ENCODE data around the gene TMEM63A. TPM values are rescaled to one million over a fixed set of nuclear protein-coding genes. Genes with fewer than 3 reads are reported as not detected.
A peak's percentile ranks its signal among the peaks of the same experiment; 100 is the strongest.

The TMEM63A gene
- total RNA-seq, 1 experiment from 2014 or later: 303 TPM

DNA sequence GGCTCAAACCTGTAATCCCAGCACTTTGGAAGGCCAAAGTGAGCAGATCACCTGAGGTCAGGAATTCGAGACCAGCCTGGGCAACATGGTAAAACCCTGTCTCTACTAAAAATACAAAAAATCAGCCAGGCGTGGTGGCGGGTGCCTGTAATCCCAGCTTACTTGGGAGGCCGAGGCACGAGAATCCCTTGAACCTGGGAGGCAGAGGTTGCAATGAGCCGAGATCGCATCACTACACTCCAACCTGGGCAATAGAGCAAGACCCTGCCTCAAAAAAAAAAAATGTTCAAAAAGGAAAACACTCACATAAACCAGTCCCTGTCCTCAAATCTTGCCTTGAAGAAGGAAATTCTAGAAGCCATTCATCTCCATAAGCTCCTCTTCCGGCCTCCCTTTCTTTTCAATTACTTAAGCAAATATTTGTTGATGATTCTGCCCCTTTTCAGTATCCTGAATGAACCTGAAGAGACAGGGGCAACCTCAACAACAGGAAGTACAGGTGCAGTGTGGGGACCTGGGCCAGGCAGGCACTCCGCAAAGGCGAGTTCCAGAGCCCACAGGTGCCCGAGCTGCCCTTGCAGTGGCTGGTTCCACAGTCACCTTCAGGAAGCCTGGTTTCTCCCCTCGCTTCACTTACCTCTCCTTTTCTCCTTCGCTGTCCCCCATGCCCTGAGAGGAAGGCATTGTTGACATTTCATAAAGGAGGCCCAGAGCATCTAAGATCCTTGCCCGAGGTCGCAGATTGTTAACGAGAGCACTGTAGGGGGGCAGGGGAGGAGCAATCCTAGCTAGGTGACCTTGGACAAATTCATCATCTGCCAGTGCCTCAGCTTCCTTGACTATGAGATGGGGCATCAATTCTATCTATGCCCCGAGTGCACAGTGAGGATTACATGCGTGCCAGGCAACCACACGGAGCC is 15.7 kb upstream of the TMEM63A start:
- no peak for TF ChIP-seq CTCF (IDR thresholded peaks at IDR 0.05; ENCODE audit: unreplicated experiment)
- no peak for DNase-seq
- CTCF ChIA-PET: interaction anchor here (0.6 to 1.7 kb wide), 10 partner anchors 9 to 417 kb away, joined by 3 to 15 read pairs (median 6); partner anchors contain the start of genes PYCR2, SRP9 and TMEM63A
- Mint-ChIP-seq H3K27ac (ENCODE audit: unreplicated experiment) (peak overlapping the region; percentile 77), H3K36me3 (ENCODE audit: insufficient read depth, unreplicated experiment) (no peaks in the 10 kb centered on the region), H3K9me3 (ENCODE audit: low read depth, unreplicated experiment) (no peaks in the 10 kb centered on the region), H3K4me3 (ENCODE audit: low read depth, unreplicated experiment) (no peak overlapping the region), H3K27me3 (ENCODE audit: unreplicated experiment) (no peaks in the 10 kb centered on the region), H3K4me1 (ENCODE audit: low read depth, unreplicated experiment) (peaks cover 35% of the 10 kb centered on the region)
- intact Hi-C loops (cut with micrococcal nuclease; ENCODE audit: unreplicated experiment): no loop called here
- no TSS peak for BruUV-seq (replicated peaks)

DNA sequence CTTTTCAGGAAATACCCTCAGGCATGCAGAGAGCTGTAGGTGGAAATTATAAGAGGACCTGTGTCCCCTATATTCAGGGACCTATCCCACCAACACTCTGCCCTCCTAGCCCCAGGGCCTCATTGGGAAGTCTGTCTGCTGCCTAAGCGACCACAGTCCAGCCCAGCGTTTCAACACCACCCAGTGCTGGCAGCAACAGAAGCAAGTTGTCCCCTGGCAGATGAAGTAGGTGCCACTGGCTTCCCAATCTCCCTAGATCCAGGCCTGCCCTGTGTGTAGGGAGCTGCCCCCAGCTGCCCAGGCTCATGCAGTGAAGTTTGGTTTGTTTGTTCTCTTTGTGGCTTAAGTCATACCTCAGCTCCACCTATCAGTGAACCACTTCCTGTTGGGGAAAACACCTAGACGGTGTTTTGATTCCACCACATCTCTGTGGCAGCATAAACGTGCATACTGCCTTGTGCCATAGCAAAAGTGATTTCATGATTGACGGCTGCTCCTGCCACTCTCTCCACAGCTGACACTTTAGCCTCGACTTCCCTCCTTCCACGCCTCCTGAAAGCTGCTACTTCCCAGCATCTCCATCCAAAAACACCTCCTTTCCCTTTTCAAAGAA is 14.9 kb upstream of the TMEM63A start:
- Mint-ChIP-seq H3K4me1 (ENCODE audit: low read depth, unreplicated experiment) (peaks cover 37% of the 10 kb centered on the region), H3K27ac (ENCODE audit: unreplicated experiment) (peak overlapping the region; percentile 77), H3K36me3 (ENCODE audit: insufficient read depth, unreplicated experiment) (no peaks in the 10 kb centered on the region), H3K9me3 (ENCODE audit: low read depth, unreplicated experiment) (no peaks in the 10 kb centered on the region), H3K27me3 (ENCODE audit: unreplicated experiment) (no peaks in the 10 kb centered on the region), H3K4me3 (ENCODE audit: low read depth, unreplicated experiment) (no peak overlapping the region)
- no peak for TF ChIP-seq CTCF (IDR thresholded peaks at IDR 0.05; ENCODE audit: unreplicated experiment)
- peak; percentile 79 for DNase-seq
- CTCF ChIA-PET: interaction anchor here (0.5 to 1.7 kb wide), 13 partner anchors 10 to 589 kb away, joined by 3 to 15 read pairs (median 5); partner anchors contain the start of genes PYCR2, SRP9 and TMEM63A
- BruUV-seq (replicated peaks): no TSS peak
- intact Hi-C loops (cut with micrococcal nuclease; ENCODE audit: unreplicated experiment): no loop called here

DNA sequence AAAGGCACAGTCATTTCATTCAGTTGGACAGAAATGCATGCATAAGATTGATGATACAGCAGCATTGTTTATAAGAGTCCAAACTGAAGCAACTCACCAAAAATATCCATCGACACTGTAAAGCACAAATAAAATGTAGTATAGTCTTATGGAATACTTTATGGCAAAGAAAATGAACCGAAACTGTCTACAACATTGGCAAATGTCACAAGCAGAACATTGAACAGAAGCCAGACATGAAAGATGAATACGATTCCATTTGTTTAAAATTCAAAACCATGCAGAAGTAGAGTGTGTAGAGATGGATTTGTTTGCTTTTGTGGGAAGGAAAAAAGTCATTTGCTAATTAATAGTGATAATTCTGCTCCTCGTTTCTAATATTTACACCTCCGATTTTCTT is 14.3 kb upstream of the TMEM63A start:
- H3K9me3 Mint-ChIP-seq (ENCODE audit: low read depth, unreplicated experiment): no peaks in the 10 kb centered on the region
- no peaks in the 10 kb centered on the region for H3K27me3 Mint-ChIP-seq (ENCODE audit: unreplicated experiment)
- H3K4me1 Mint-ChIP-seq (ENCODE audit: low read depth, unreplicated experiment): peaks cover 42% of the 10 kb centered on the region
- TF ChIP-seq CTCF (IDR thresholded peaks at IDR 0.05; ENCODE audit: unreplicated experiment): no peak
- intact Hi-C loops (cut with micrococcal nuclease; ENCODE audit: unreplicated experiment): no loop called here
- H3K27ac Mint-ChIP-seq (ENCODE audit: unreplicated experiment): peak overlapping the region; percentile 77
- no peak overlapping the region for H3K4me3 Mint-ChIP-seq (ENCODE audit: low read depth, unreplicated experiment)
- no TSS peak for BruUV-seq (replicated peaks)
- H3K36me3 Mint-ChIP-seq (ENCODE audit: insufficient read depth, unreplicated experiment): peaks cover under 1% of the 10 kb centered on the region
- DNase-seq: no peak
- CTCF ChIA-PET: interaction anchor here (0.5 to 1.7 kb wide), 11 partner anchors 10 to 589 kb away, joined by 3 to 15 read pairs (median 5); partner anchors contain the start of genes PYCR2, SRP9 and TMEM63A

GRCh38 chr1:225892307-225892706 is 10.1 kb upstream of the TMEM63A start:
- DNase-seq: no peak
- Mint-ChIP-seq H3K27me3 (ENCODE audit: unreplicated experiment) (no peaks in the 10 kb centered on the region), H3K9me3 (ENCODE audit: low read depth, unreplicated experiment) (no peaks in the 10 kb centered on the region), H3K4me3 (ENCODE audit: low read depth, unreplicated experiment) (no peak overlapping the region), H3K27ac (ENCODE audit: unreplicated experiment) (peak overlapping the region; percentile 67), H3K4me1 (ENCODE audit: low read depth, unreplicated experiment) (peaks cover 44% of the 10 kb centered on the region), H3K36me3 (ENCODE audit: insufficient read depth, unreplicated experiment) (peaks cover 11% of the 10 kb centered on the region)
- intact Hi-C loops (cut with micrococcal nuclease; ENCODE audit: unreplicated experiment): no loop called here
- BruUV-seq (replicated peaks): no TSS peak
- CTCF ChIA-PET: interaction anchor here (0.6 to 1.0 kb wide), 2 partner anchors 11 to 50 kb away, joined by 3 read pairs; no protein-coding TSS in a partner anchor
- no peak for TF ChIP-seq CTCF (IDR thresholded peaks at IDR 0.05; ENCODE audit: unreplicated experiment)

Data from Calu3 (cell line).